Caco-2 (cell line): ENCODE measurements around the gene TAMALIN. TPM values are rescaled to one million over a fixed set of nuclear protein-coding genes. Genes with fewer than 3 reads are reported as not detected.

Experiments
- BruUV-seq: library from RNA; stranded (reverse); fragments of 400-500 nt; replicated peaks from 2 replicates; lab custom pipeline; 2021; lab: Mats Ljungman, UMichigan
- CTCF ChIA-PET: fragments of 300-600 bp; sonication (Branson Sonifier 250); formaldehyde crosslinking; loops from one replicate; lab custom pipeline; 2022; ENCODE audit warnings: antibody characterized with exemption; lab: Charles Lee
- POLR2A ChIA-PET: fragments of 300-600 bp; sonication (Branson Sonifier 250); formaldehyde crosslinking; loops from one replicate; lab custom pipeline; 2022; ENCODE audit warnings: antibody characterized with exemption; lab: Charles Lee
- DNase-seq, 2 experiments: peaks; one replicate each; pipeline versions ENCODE4 v3.0.0 to v3.0.0-alpha.2; 2020 to 2022
- H3K27me3 ChIP-seq: replicated peaks from 2 replicates; pipeline ENCODE4 v1.6.0; 2011; ENCODE audit warnings: low read length; ENCODE audit not compliant: control insufficient read depth, insufficient read depth
- H3K36me3 ChIP-seq: 2 replicates; pipeline ENCODE4 v1.5.1; 2011; ENCODE audit warnings: low read length; ENCODE audit not compliant: control insufficient read depth, insufficient read depth
- H3K4me1 ChIP-seq: fragments of 250-450 bp; sonication (Bioruptor Pico); 2 replicates; pipeline ENCODE4 v1.5.1; 2020; ENCODE audit warnings: mild to moderate bottlenecking
- H3K4me3 ChIP-seq: 2 replicates; pipeline ENCODE4 v1.5.1; 2011; ENCODE audit warnings: low read depth, mild to moderate bottlenecking, control low read depth, low read length
- H3K9me3 ChIP-seq: fragments of 250-450 bp; sonication (Bioruptor Pico); 2 replicates; pipeline ENCODE4 v1.5.1; 2020; ENCODE audit warnings: mild to moderate bottlenecking, moderate library complexity
- H3K27ac Mint-ChIP-seq: one replicate; pipeline ENCODE4 v1.8.0; 2022; ENCODE audit warnings: mixed read lengths; ENCODE audit not compliant: unreplicated experiment
- H3K27me3 Mint-ChIP-seq: one replicate; pipeline ENCODE4 v1.8.0; 2022; ENCODE audit warnings: mixed read lengths; ENCODE audit not compliant: insufficient read depth, unreplicated experiment
- H3K36me3 Mint-ChIP-seq: one replicate; pipeline ENCODE4 v1.8.0; 2022; ENCODE audit warnings: mild to moderate bottlenecking, mixed read lengths; ENCODE audit not compliant: insufficient read depth, unreplicated experiment
- H3K4me1 Mint-ChIP-seq: one replicate; pipeline ENCODE4 v1.8.0; 2022; ENCODE audit warnings: low read depth, mixed read lengths; ENCODE audit not compliant: unreplicated experiment
- H3K4me3 Mint-ChIP-seq: one replicate; pipeline ENCODE4 v1.8.0; 2022; ENCODE audit warnings: mild to moderate bottlenecking, moderate library complexity, mixed read lengths; ENCODE audit not compliant: unreplicated experiment
- H3K9me3 Mint-ChIP-seq: one replicate; pipeline ENCODE4 v1.8.0; 2022; ENCODE audit warnings: mixed read lengths; ENCODE audit not compliant: unreplicated experiment
- CTCF ChIP-seq, 2 experiments: fragments of 200-600 bp in 1 of 2; IDR thresholded peaks; 1 replicate in 1 of 2; 2 replicates in 1 of 2; pipeline versions ENCODE4 v1.5.1 to v1.8.0; 2011 to 2022; ENCODE audit warnings: antibody characterized with exemption in 1 of 2, control low read depth in 1 of 2, inconsistent platforms in 1 of 2, low read depth in 1 of 2, low read length in 1 of 2, mild to moderate bottlenecking in 1 of 2, moderate library complexity in 1 of 2; ENCODE audit not compliant: insufficient read depth in 1 of 2, severe bottlenecking in 1 of 2, unreplicated experiment in 1 of 2
- intact Hi-C: fragments of 100-400 bp; cut with micrococcal nuclease; formaldehyde crosslinking; loops from one replicate; pipeline ENCODE4 v1.10.0; 2022; ENCODE audit not compliant: unreplicated experiment
- total RNA-seq: library from RNA; stranded (reverse); gene quantifications from 2 replicates; pipeline ENCODE4 v1.2.3, GENCODE V29; 2022

TAMALIN gene
- total RNA-seq, 1 experiment from 2014 or later = 4.1 TPM

GRCh38 chr12:52049286-52049685 lies 42.5 kb downstream of the TAMALIN start:
- peaks cover 45% of the 10 kb centered on the region for H3K36me3 Mint-ChIP-seq
- ChIA-PET POLR2A (interaction anchor here (0.5 to 1.0 kb wide), 2 partner anchors 12 to 16 kb away, joined by 4 to 5 read pairs; no protein-coding TSS in a partner anchor), CTCF (interaction anchor here (0.5 to 1.4 kb wide), 2 partner anchors 14 to 24 kb away, joined by 3 to 7 read pairs; no protein-coding TSS in a partner anchor)
- no peaks in the 10 kb centered on the region for H3K27me3 ChIP-seq
- BruUV-seq = no TSS peak
- H3K4me3 Mint-ChIP-seq = peak overlapping the region; percentile 84
- no peaks in the 10 kb centered on the region for H3K27me3 Mint-ChIP-seq
- no peaks in the 10 kb centered on the region for H3K36me3 ChIP-seq
- peaks cover 29% of the 10 kb centered on the region for H3K4me1 ChIP-seq
- no peaks in the 10 kb centered on the region for H3K9me3 Mint-ChIP-seq
- no peak for TF ChIP-seq CTCF (IDR thresholded peaks at IDR 0.05; ENCODE audit: insufficient read depth in 1 of 2, low read depth in 1 of 2, low read length in 1 of 2, severe bottlenecking in 1 of 2, unreplicated experiment in 1 of 2)
- no peaks in the 10 kb centered on the region for H3K9me3 ChIP-seq
- DNase-seq = no peak
- H3K27ac Mint-ChIP-seq = peak overlapping the region; percentile 68
- intact Hi-C loops = no loop called here
- peaks cover 22% of the 10 kb centered on the region for H3K4me1 Mint-ChIP-seq
- no peak overlapping the region for H3K4me3 ChIP-seq

GRCh38 chr12:52049688-52050087 lies 42.9 kb downstream of the TAMALIN start:
- CTCF ChIA-PET = interaction anchor here (1.6 to 3.9 kb wide), 2 partner anchors 22 to 24 kb away, joined by 4 to 56 read pairs; no protein-coding TSS in a partner anchor
- H3K27ac Mint-ChIP-seq = peak overlapping the region; percentile 68

More at GRCh38 chr12:52049688-52050087, 42.9 kb downstream of the TAMALIN start:
- Histone ChIP-seq H3K27me3 (no peaks in the 10 kb centered on the region), H3K4me3 (peak overlapping the region; percentile 60; the same call in 1 of the 2 replicates), H3K36me3 (no peaks in the 10 kb centered on the region), H3K9me3 (no peaks in the 10 kb centered on the region), H3K4me1 (peaks cover 29% of the 10 kb centered on the region)
- DNase-seq = no peak
- H3K27me3 Mint-ChIP-seq = no peaks in the 10 kb centered on the region
- H3K4me1 Mint-ChIP-seq = peaks cover 22% of the 10 kb centered on the region
- intact Hi-C loops = loop anchor here (1.0 to 5.0 kb wide), 2 partner anchors 12 to 878 kb away; no protein-coding TSS in a partner anchor
- no peak for TF ChIP-seq CTCF (IDR thresholded peaks at IDR 0.05; ENCODE audit: insufficient read depth in 1 of 2, low read depth in 1 of 2, low read length in 1 of 2, severe bottlenecking in 1 of 2, unreplicated experiment in 1 of 2)
- POLR2A ChIA-PET = interaction anchor here (1.9 to 2.5 kb wide), 2 partner anchors 10 to 17 kb away, joined by 14 to 88 read pairs; no protein-coding TSS in a partner anchor
- H3K36me3 Mint-ChIP-seq = peaks cover 45% of the 10 kb centered on the region
- no TSS peak for BruUV-seq
- no peaks in the 10 kb centered on the region for H3K9me3 Mint-ChIP-seq
- peak overlapping the region; percentile 84 for H3K4me3 Mint-ChIP-seq
